Transverse colon (tissue), 3 donors: ENCODE data around the gene HELZ2.

Experiments
- EP300 ChIP-seq: sonication (generic); formaldehyde crosslinking; IDR thresholded peaks from one replicate; pipeline ENCODE4 v1.6.1; 2017; ENCODE audit warnings: antibody characterized with exemption, low read depth
- TF ChIP-seq, protein P1 (sequence below), 5 experiments: fragments of 200-600 bp in 3 of 5; fragments of 450-650 bp in 2 of 5; sonication (generic) in 3 of 5; IDR thresholded peaks; 1 replicate in 2 of 5; 2 replicates in 3 of 5; pipeline ENCODE4 v1.5.1; 2016 to 2017; ENCODE audit warnings: antibody characterized with exemption in 5 of 5, inconsistent platforms in 3 of 5, mild to moderate bottlenecking in 2 of 5, moderate library complexity in 1 of 5

DNA sequence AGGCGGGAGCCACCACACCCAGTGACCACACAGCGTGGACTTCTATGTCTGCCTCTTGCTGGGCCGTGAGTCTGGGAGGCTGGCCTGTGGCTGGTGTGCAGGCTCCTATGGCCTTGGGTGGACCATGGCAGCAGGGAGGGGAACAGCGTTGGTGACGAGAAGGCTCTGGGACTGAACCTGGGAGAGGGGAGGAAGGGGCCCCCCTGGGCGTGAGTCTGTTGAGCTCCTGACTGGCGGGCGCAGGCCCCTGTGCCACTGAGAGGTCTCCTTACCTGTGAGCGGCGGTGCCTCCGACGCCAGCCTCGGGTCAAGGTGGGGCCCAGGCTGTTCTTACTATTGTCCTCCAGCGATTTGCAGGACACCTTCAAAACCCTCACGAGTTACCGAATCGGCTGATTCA is 12.8 kb upstream of the HELZ2 start:
- TF ChIP-seq, protein P1, sequence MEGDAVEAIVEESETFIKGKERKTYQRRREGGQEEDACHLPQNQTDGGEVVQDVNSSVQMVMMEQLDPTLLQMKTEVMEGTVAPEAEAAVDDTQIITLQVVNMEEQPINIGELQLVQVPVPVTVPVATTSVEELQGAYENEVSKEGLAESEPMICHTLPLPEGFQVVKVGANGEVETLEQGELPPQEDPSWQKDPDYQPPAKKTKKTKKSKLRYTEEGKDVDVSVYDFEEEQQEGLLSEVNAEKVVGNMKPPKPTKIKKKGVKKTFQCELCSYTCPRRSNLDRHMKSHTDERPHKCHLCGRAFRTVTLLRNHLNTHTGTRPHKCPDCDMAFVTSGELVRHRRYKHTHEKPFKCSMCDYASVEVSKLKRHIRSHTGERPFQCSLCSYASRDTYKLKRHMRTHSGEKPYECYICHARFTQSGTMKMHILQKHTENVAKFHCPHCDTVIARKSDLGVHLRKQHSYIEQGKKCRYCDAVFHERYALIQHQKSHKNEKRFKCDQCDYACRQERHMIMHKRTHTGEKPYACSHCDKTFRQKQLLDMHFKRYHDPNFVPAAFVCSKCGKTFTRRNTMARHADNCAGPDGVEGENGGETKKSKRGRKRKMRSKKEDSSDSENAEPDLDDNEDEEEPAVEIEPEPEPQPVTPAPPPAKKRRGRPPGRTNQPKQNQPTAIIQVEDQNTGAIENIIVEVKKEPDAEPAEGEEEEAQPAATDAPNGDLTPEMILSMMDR (IDR thresholded peaks at IDR 0.05): no peak
- no peak for TF ChIP-seq EP300
